HUES6 (cell line): ENCODE data around the gene TCF12.

ENCODE experiments used
- H3K27ac ChIP-seq: 2 replicates; pipeline ENCODE4 v1.7.0; 2013; ENCODE audit warnings: low read depth, mild to moderate bottlenecking, low read length, inconsistent platforms
- H3K27me3 ChIP-seq: 2 replicates; pipeline ENCODE4 v1.6.1; 2013; ENCODE audit warnings: low read length; ENCODE audit not compliant: control insufficient read depth, insufficient read depth
- H3K36me3 ChIP-seq: 2 replicates; pipeline ENCODE4 v1.6.1; 2013; ENCODE audit warnings: low read length; ENCODE audit not compliant: control insufficient read depth, insufficient read depth
- H3K4me1 ChIP-seq: 2 replicates; pipeline ENCODE4 v1.6.1; 2013; ENCODE audit warnings: low read length; ENCODE audit not compliant: control insufficient read depth, insufficient read depth
- H3K4me3 ChIP-seq: 2 replicates; pipeline ENCODE4 v1.5.1; 2013; ENCODE audit warnings: low read depth, low read length
- H3K9ac ChIP-seq: one replicate; pipeline ENCODE4 v1.6.1; 2013; ENCODE audit warnings: mild to moderate bottlenecking, low read length
- H3K9me3 ChIP-seq: 2 replicates; pipeline ENCODE4 v1.6.1; 2013; ENCODE audit warnings: low read depth, low read length; ENCODE audit not compliant: control insufficient read depth, insufficient read depth

TCF12 gene

DNA sequence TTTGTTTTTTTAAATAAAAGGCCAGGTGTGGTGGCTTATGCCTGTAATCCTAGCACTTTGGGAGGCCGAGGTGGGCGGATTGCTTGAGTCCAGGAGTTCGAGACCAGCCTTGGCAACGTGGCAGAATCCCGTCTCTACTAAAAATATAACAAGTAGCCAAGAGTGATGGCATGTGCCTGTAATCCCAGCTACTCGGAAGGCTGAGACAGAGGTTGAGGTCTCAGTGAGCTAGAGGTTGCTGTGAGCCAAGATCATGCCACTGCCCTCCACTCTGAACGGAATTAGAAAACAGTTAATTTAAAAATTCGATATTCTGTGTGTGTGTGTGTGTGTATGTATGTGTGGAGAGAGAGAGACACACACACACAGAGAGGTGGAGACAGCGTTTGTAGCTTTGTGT, 58.8 kb downstream of the TCF12 start:
- H3K9me3 ChIP-seq = no peaks in the 10 kb centered on the region
- H3K9ac ChIP-seq = no peak overlapping the region
- 0 out of 2 replicates have a peak overlapping the region, but pooled peaks have one; percentile 10 for H3K27ac ChIP-seq
- H3K4me1 ChIP-seq = peaks cover 10% of the 10 kb centered on the region
- no peaks in the 10 kb centered on the region for H3K27me3 ChIP-seq
- H3K36me3 ChIP-seq = no peaks in the 10 kb centered on the region
- no peak overlapping the region for H3K4me3 ChIP-seq

DNA sequence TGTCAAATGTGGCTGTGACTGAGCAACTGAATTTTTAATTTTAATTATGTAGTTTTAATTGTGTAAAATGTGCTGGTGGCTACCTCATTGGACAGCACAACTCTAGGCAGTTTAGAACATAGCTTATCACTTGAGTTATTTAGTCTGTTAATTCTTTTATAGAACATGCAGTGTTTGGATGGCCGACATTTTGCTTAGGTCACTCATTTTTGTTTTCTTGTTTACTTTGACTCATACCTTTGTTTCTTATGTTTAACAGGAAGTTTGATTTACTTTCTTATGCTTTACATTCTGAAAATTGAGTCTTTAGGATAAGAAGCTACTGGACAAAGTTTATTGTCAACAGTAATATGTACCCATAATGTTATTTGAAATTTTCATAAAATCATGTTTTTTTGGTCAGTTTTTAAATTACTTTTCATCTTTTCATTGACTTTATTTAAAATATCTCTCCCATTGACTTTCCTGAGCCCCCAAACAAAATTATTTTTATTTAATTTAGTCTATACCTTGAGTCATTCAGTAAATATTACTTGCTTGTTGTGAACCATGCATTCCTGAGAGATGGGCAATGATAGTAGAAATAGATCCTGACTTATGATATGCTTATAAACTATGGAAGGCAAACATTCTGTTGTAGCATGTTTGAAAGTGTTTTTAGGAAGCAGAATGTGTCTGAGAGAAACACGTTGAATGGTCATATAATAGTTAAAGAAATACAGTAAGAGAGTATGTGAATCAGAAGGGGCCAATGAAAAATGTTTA, 60.6 kb downstream of the TCF12 start:
- no peaks in the 10 kb centered on the region for H3K9me3 ChIP-seq
- H3K27ac ChIP-seq = no peak overlapping the region
- no peaks in the 10 kb centered on the region for H3K36me3 ChIP-seq
- no peak overlapping the region for H3K4me3 ChIP-seq
- H3K4me1 ChIP-seq = peaks cover 5% of the 10 kb centered on the region
- H3K27me3 ChIP-seq = no peaks in the 10 kb centered on the region
- no peak overlapping the region for H3K9ac ChIP-seq

DNA sequence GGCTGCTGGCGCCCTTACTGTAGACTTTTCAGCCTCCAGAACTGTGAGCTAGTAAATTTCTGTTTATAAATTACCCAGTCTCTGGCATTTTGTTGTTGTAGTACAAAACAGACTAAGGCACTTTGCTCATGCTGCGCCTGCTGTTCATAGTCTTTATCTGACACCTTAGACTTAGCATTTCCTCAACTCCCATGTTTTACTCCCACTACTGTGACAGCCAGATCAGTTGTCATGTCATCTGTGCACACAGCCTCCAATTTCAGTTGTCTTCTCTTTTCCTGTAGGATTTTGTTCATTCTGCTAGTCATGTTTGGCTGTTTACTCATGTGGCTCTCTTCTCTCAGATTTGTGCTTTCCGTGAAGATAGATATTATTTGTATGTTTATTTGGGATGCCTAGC, 62.0 kb downstream of the TCF12 start:
- no peaks in the 10 kb centered on the region for H3K9me3 ChIP-seq
- no peaks in the 10 kb centered on the region for H3K36me3 ChIP-seq
- no peak overlapping the region for H3K27ac ChIP-seq
- H3K9ac ChIP-seq = no peak overlapping the region
- peaks cover 5% of the 10 kb centered on the region for H3K4me1 ChIP-seq
- no peaks in the 10 kb centered on the region for H3K27me3 ChIP-seq
- H3K4me3 ChIP-seq = no peak overlapping the region

- Histone ChIP-seq H3K27ac (no peak overlapping the region), H3K9ac (no peak overlapping the region), H3K36me3 (no peaks in the 10 kb centered on the region), H3K4me1 (peaks cover 5% of the 10 kb centered on the region), H3K27me3 (no peaks in the 10 kb centered on the region), H3K9me3 (no peaks in the 10 kb centered on the region), H3K4me3 (no peak overlapping the region)
Observed at GRCh38 chr15:56981160-56981559, 62.7 kb downstream of the TCF12 start.

DNA sequence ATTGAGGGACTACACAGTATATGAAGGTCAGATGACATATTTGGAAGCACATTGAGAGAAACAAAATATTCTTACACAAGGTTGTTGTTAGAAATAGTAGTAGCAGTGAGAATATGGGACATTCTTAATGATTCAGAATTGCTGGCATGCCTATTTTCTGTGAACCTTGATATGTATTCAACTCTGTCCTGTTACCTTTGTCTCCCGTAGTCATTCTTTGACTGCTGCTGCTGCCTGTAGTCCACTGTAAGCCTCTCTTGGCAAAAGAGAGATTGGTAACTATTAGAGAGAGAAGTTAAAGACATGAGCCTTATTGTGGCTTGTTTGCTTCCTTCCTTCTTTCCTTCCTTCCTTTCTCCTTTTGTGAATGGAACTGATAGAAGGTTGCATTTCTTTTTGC, 64.5 kb downstream of the TCF12 start:
- no peak overlapping the region for H3K27ac ChIP-seq
- H3K9me3 ChIP-seq = no peaks in the 10 kb centered on the region
- H3K36me3 ChIP-seq = no peaks in the 10 kb centered on the region
- peaks cover 5% of the 10 kb centered on the region for H3K4me1 ChIP-seq
- H3K27me3 ChIP-seq = no peaks in the 10 kb centered on the region
- H3K9ac ChIP-seq = no peak overlapping the region
- no peak overlapping the region for H3K4me3 ChIP-seq

GRCh38 chr15:56984681-56985481, 66.4 kb downstream of the TCF12 start:
- Histone ChIP-seq H3K27me3 (no peaks in the 10 kb centered on the region), H3K4me1 (peaks cover 12% of the 10 kb centered on the region; the same call in 1 of the 2 replicates), H3K9me3 (no peaks in the 10 kb centered on the region), H3K27ac (no peak overlapping the region), H3K4me3 (no peak overlapping the region), H3K36me3 (no peaks in the 10 kb centered on the region), H3K9ac (no peak overlapping the region)

GRCh38 chr15:56985856-56986255, 67.4 kb downstream of the TCF12 start:
- Histone ChIP-seq H3K4me1 (peaks cover 12% of the 10 kb centered on the region; the same call in 1 of the 2 replicates), H3K9me3 (no peaks in the 10 kb centered on the region)

GRCh38 chr15:56987286-56987685, 68.8 kb downstream of the TCF12 start:
- peaks cover 12% of the 10 kb centered on the region; the same call in 1 of the 2 replicates for H3K4me1 ChIP-seq
- no peak overlapping the region for H3K9ac ChIP-seq
- H3K27ac ChIP-seq = no peak overlapping the region

More at GRCh38 chr15:56985856-56986255, 67.4 kb downstream of the TCF12 start:
- H3K36me3 ChIP-seq = no peaks in the 10 kb centered on the region
- H3K4me3 ChIP-seq = no peak overlapping the region
- no peak overlapping the region for H3K9ac ChIP-seq
- H3K27me3 ChIP-seq = no peaks in the 10 kb centered on the region
- H3K27ac ChIP-seq = no peak overlapping the region

GRCh38 chr15:56988219-56988618, 69.8 kb downstream of the TCF12 start:
- Histone ChIP-seq H3K9ac (no peak overlapping the region), H3K36me3 (peaks cover 2% of the 10 kb centered on the region; the same call in 1 of the 2 replicates), H3K4me1 (peaks cover 12% of the 10 kb centered on the region; the same call in 1 of the 2 replicates), H3K9me3 (no peaks in the 10 kb centered on the region), H3K27me3 (no peaks in the 10 kb centered on the region), H3K4me3 (no peak overlapping the region), H3K27ac (no peak overlapping the region)

More at GRCh38 chr15:56987286-56987685, 68.8 kb downstream of the TCF12 start:
- Histone ChIP-seq H3K4me3 (no peak overlapping the region), H3K27me3 (no peaks in the 10 kb centered on the region), H3K36me3 (no peaks in the 10 kb centered on the region), H3K9me3 (no peaks in the 10 kb centered on the region)

- Histone ChIP-seq H3K4me1 (peaks cover 12% of the 10 kb centered on the region; the same call in 1 of the 2 replicates), H3K27ac (no peak overlapping the region), H3K9ac (no peak overlapping the region), H3K4me3 (no peak overlapping the region), H3K36me3 (peaks cover 7% of the 10 kb centered on the region), H3K27me3 (no peaks in the 10 kb centered on the region), H3K9me3 (no peaks in the 10 kb centered on the region)
Observed at GRCh38 chr15:56989411-56989924, 71.0 kb downstream of the TCF12 start.

GRCh38 chr15:56991017-56991416, 72.6 kb downstream of the TCF12 start:
- Histone ChIP-seq H3K27me3 (no peaks in the 10 kb centered on the region), H3K9ac (no peak overlapping the region), H3K27ac (no peak overlapping the region), H3K36me3 (peaks cover 7% of the 10 kb centered on the region), H3K4me3 (no peak overlapping the region), H3K4me1 (peaks cover 12% of the 10 kb centered on the region; the same call in 1 of the 2 replicates), H3K9me3 (no peaks in the 10 kb centered on the region)
